K562 (cell line): Measurements from ENCODE around the gene ARHGEF7. TPM values are rescaled to one million over a fixed set of nuclear protein-coding genes. Genes with fewer than 3 reads are reported as not detected.

Source experiments
- ATAC-seq: fragments of 200-7000 bp; cut with Tn5 transposase; 3 replicates; pipeline ENCODE4 v1.9.1; 2020; ENCODE audit warnings: moderate library complexity
- BruUV-seq: library from RNA; stranded (reverse); fragments of 400-500 nt; replicated peaks from 2 replicates; lab custom pipeline; 2021; lab: Mats Ljungman, UMichigan
- CTCF ChIA-PET: fragments of 300-600 bp; formaldehyde crosslinking; extraction: SDS; loops from one replicate; lab custom pipeline; 2021; ENCODE audit warnings: low intra/inter-chr PET ratio; lab: Yijun Ruan, JAX
- POLR2A ChIA-PET: fragments of 300-600, 350-650 bp; sonication (Branson Sonifier 250); formaldehyde crosslinking; extraction: SDS; loops from one replicate; lab custom pipeline; 2021; ENCODE audit warnings: antibody characterized with exemption, inconsistent platforms; lab: Yijun Ruan, JAX
- DNase-seq, 4 experiments: peaks; one replicate each; pipeline versions ENCODE4 v3.0.0 to v3.0.0-alpha.2; 2011 to 2018; ENCODE audit warnings: low spot score in 3 of 4, mixed read lengths in 3 of 4; ENCODE audit errors: extremely low read depth in 1 of 4
- FAIRE-seq: peaks from 2 replicates; lab custom pipeline; 2011; peaks lifted over from hg19 to GRCh38; lab: Jason Lieb, UNC
- H2AFZ ChIP-seq: 2 replicates; pipeline ENCODE4 v1.6.0; 2011; ENCODE audit warnings: low read depth, low read length, control low read depth, inconsistent platforms
- H3K27ac ChIP-seq: fragments of 200-600 bp; 3 replicates; pipeline ENCODE4 v1.8.0; 2011; ENCODE audit warnings: low read depth, mild to moderate bottlenecking, control low read depth, inconsistent platforms, low read length, moderate library complexity, mixed read lengths; ENCODE audit errors: extremely low read depth
- H3K27me3 ChIP-seq, 2 experiments: fragments of 300-600 bp in 1 of 2; 2 replicates in 1 of 2; 3 replicates in 1 of 2; pipeline versions ENCODE4 v1.6.0 to v1.8.0; 2011; ENCODE audit warnings: inconsistent platforms in 2 of 2, low read length in 2 of 2, mild to moderate bottlenecking in 1 of 2, mixed read lengths in 1 of 2, moderate library complexity in 1 of 2; ENCODE audit not compliant: control insufficient read depth in 2 of 2, insufficient read depth in 2 of 2
- H3K36me3 ChIP-seq: fragments of 300-600 bp; 3 replicates; pipeline ENCODE4 v1.8.0; 2011; ENCODE audit warnings: mild to moderate bottlenecking, low read length, inconsistent platforms; ENCODE audit not compliant: control insufficient read depth, insufficient read depth
- H3K4me1 ChIP-seq, 2 experiments: fragments of 200-600 bp in 1 of 2; replicated peaks in 1 of 2; 2 replicates in 1 of 2; 3 replicates in 1 of 2; pipeline versions ENCODE4 v1.5.1 to v1.8.0; 2011; ENCODE audit warnings: inconsistent platforms in 2 of 2, low read length in 2 of 2, mild to moderate bottlenecking in 1 of 2, mixed read lengths in 1 of 2, moderate library complexity in 1 of 2; ENCODE audit not compliant: control insufficient read depth in 2 of 2, insufficient read depth in 2 of 2
- H3K4me2 ChIP-seq: 2 replicates; pipeline ENCODE4 v1.6.1; 2011; ENCODE audit warnings: low read length, control low read depth, inconsistent platforms, mixed read lengths; ENCODE audit not compliant: insufficient read depth
- H3K4me3 ChIP-seq: fragments of 200-600 bp; sonication (generic), shearing (Covaris generic); 2 replicates; pipeline ENCODE4 v1.5.1; 2016; ENCODE audit warnings: control low read depth, inconsistent platforms
- H3K79me2 ChIP-seq: fragments of 200-600 bp; 3 replicates; pipeline ENCODE4 v1.8.0; 2011; ENCODE audit warnings: low read length, inconsistent platforms; ENCODE audit not compliant: control insufficient read depth, insufficient read depth
- H3K9ac ChIP-seq, 2 experiments: 2 replicates each; pipeline versions ENCODE4 v1.6.0 to v1.6.1; 2011; ENCODE audit warnings: low read depth in 2 of 2, low read length in 2 of 2, control low read depth in 1 of 2, inconsistent platforms in 1 of 2, mild to moderate bottlenecking in 1 of 2, mixed read lengths in 1 of 2; ENCODE audit not compliant: insufficient read depth in 1 of 2
- H3K9me1 ChIP-seq: one replicate; pipeline ENCODE4 v1.6.0; 2011; ENCODE audit warnings: inconsistent platforms, mild to moderate bottlenecking, low read length, moderate library complexity; ENCODE audit not compliant: control insufficient read depth, insufficient read depth
- H3K9me3 ChIP-seq: replicated peaks from 2 replicates; pipeline ENCODE4 v1.5.1; 2011; ENCODE audit warnings: low read depth, low read length, inconsistent platforms; ENCODE audit not compliant: control insufficient read depth, insufficient read depth
- H4K20me1 ChIP-seq: replicated peaks from 2 replicates; pipeline ENCODE4 v1.6.1; 2011; ENCODE audit warnings: low read length, inconsistent platforms, mixed read lengths; ENCODE audit not compliant: control insufficient read depth, insufficient read depth
- CBX2 ChIP-seq: fragments of 200-600 bp; sonication (generic); IDR thresholded peaks from one replicate; pipeline ENCODE4 v1.6.1; 2012; ENCODE audit warnings: mild to moderate bottlenecking, low read length, inconsistent platforms; ENCODE audit not compliant: insufficient read depth, poor library complexity, severe bottlenecking
- CBX8 ChIP-seq: fragments of 200-600 bp; sonication (generic); IDR thresholded peaks from 2 replicates; pipeline ENCODE4 v1.6.1; 2012; ENCODE audit warnings: borderline replicate concordance, mixed run types, low read depth, mild to moderate bottlenecking, moderate library complexity, mixed read lengths, low read length, control low read depth, inconsistent platforms; ENCODE audit not compliant: poor library complexity, severe bottlenecking; ENCODE audit errors: extremely low read depth
- DACH1 ChIP-seq: fragments of 450-650 bp; IDR thresholded peaks from 2 replicates; pipeline ENCODE4 v1.6.1; 2018; ENCODE audit not compliant: partially characterized antibody
- HDAC1 ChIP-seq, 2 experiments: fragments of 450-650 bp; IDR thresholded peaks; 2 replicates each; pipeline ENCODE4 v1.6.1; 2016 to 2017; ENCODE audit warnings: inconsistent platforms in 1 of 2, mild to moderate bottlenecking in 1 of 2, moderate library complexity in 1 of 2
- HDAC6 ChIP-seq: IDR thresholded peaks from 2 replicates; pipeline ENCODE4 v1.6.1; 2012; ENCODE audit warnings: low read depth, mild to moderate bottlenecking, control low read depth, inconsistent platforms, low read length, moderate library complexity
- MLLT1 ChIP-seq, 2 experiments: fragments of 450-650 bp; IDR thresholded peaks; 2 replicates each; pipeline ENCODE4 v1.6.1; 2016
- OTX1 ChIP-seq: fragments of 450-650 bp; formaldehyde crosslinking; IDR thresholded peaks from 2 replicates; pipeline ENCODE4 v1.4.0; 2022; ENCODE audit warnings: mild to moderate bottlenecking
- PHB ChIP-seq: fragments of 250-450 bp; sonication (Bioruptor Pico); IDR thresholded peaks from 2 replicates; pipeline ENCODE4 v1.5.0; 2021
- PHF20 ChIP-seq: fragments of 450-650 bp; IDR thresholded peaks from 2 replicates; pipeline ENCODE4 v1.6.1; 2018; ENCODE audit not compliant: partially characterized antibody
- RREB1 ChIP-seq: fragments of 250-450 bp; sonication (Bioruptor Pico); IDR thresholded peaks from 2 replicates; pipeline ENCODE4 v1.4.0; 2020
- TSC22D4 ChIP-seq: fragments of 450-650 bp; IDR thresholded peaks from 2 replicates; pipeline ENCODE4 v1.6.1; 2016; ENCODE audit warnings: missing genetic modification characterization, missing biosample characterization, control low read depth
- WGBS: fragments of 100-300 bp; shearing (Covaris generic); methylation state at CpG from one replicate; pipeline ENCODE4 v1.1.6; 2016; ENCODE audit warnings: low coverage, mixed read lengths; ENCODE audit not compliant: insufficient coverage; ENCODE audit errors: missing lambda C conversion rate; 5-methylcytosine and 5-hydroxymethylcytosine counted together
- in situ Hi-C: fragments of 300-500 bp; cut with MboI; formaldehyde crosslinking; loops from 4 replicates; pipeline ENCODE4 v1.15.0; 2018; ENCODE audit warnings: inconsistent platforms, mixed read lengths
- intact Hi-C: fragments of 100-400 bp; cut with micrococcal nuclease; formaldehyde crosslinking; loops from 2 replicates; pipeline ENCODE4 v1.14.2; 2022
- polyA plus RNA-seq, 8 experiments: library from polyadenylated mRNA; depleted of rRNA in 4 of 8; stranded (reverse) in 5 of 8; unstranded in 3 of 8; fragments of >200 nt; fragmentation: Nextera tagmentation in 2 of 8; fragmentation: Illumina TruSeq in 1 of 8; extraction: Ambion mirVana in 2 of 8; extraction: Trizol in 1 of 8; gene quantifications; 2 replicates each; pipeline versions ENCODE4 v1.2.1 to v1.2.3, GENCODE V29; 2011 to 2014; ENCODE audit warnings: inconsistent platforms in 1 of 8, missing spikeins in 1 of 8
- total RNA-seq, 7 experiments: library from RNA; depleted of rRNA in 6 of 7; stranded (reverse); fragments of >200 nt in 6 of 7; fragmentation: Illumina TruSeq in 2 of 7; extraction: Trizol in 2 of 7; gene quantifications; 2 replicates each; pipeline versions ENCODE4 v1.2.1 to v1.2.3, GENCODE V29; 2011 to 2021; ENCODE audit warnings: low replicate concordance in 1 of 7

Gene ARHGEF7
- total and polyA plus RNA-seq, 9 of the 15 experiments (the other 6 are each of a cell fraction or from before 2014, with no cell fraction given) = 2.1 to 26.8 (median 17.5) TPM

- Histone ChIP-seq H3K4me1 (no peaks in the 10 kb centered on the region), H3K27me3 (peaks cover 0 to 8% of the 10 kb centered on the region in 2 experiments; a peak in 2 of 5 replicates), H3K36me3 (no peaks in the 10 kb centered on the region), H3K4me3 (no peak overlapping the region), H2AFZ (no peak overlapping the region), H3K9me3 (no peaks in the 10 kb centered on the region), H3K27ac (no peak overlapping the region), H3K4me2 (no peak overlapping the region), H3K9ac (no peak overlapping the region), H3K9me1 (no peaks in the 10 kb centered on the region)
- FAIRE-seq = no peak
- ChIA-PET POLR2A (no interaction called here), CTCF (no interaction called here)
- ATAC-seq = no peak
- intact Hi-C loops = no loop called here
- BruUV-seq = no TSS peak
- WGBS = 4% methylated on average over 9 of the region's 11 CpGs
- TF ChIP-seq CBX8 = no peak
- TF ChIP-seq OTX1 (CRISPR knock-in tag) = no peak
- TF ChIP-seq HDAC1 (IDR thresholded peaks at IDR 0.05) = no peak
- TF ChIP-seq TSC22D4 (tag) = no peak
- no peak for TF ChIP-seq DACH1
- no peak for TF ChIP-seq PHF20
- TF ChIP-seq CBX2 = no peak
- no peak for TF ChIP-seq PHB
- TF ChIP-seq MLLT1 (IDR thresholded peaks at IDR 0.05) = no peak
- no peak for TF ChIP-seq HDAC6
- TF ChIP-seq RREB1 (CRISPR knock-in tag) = no peak
- TF ChIP-seq, all 486 proteins: peak for 0
- H3K79me2 ChIP-seq = no peaks in the 10 kb centered on the region
- no peaks in the 10 kb centered on the region for H4K20me1 ChIP-seq
- no peak for DNase-seq
- in situ Hi-C loops = no loop called here
Measured at GRCh38 chr13:111076155-111077013, 38.7 kb upstream of the ARHGEF7 start.
